WERI-Rb-1 (cell line): ENCODE measurements around the gene UBE2L3.
A peak's percentile ranks its signal among the peaks of the same experiment; 100 is the strongest.

Experiments used
- DNase-seq: peaks from one replicate; pipeline ENCODE4 v3.0.0-alpha.2; 2020
- H3K27ac ChIP-seq: fragments of 250-450 bp; sonication (Bioruptor Pico); 2 replicates; pipeline ENCODE4 v1.5.1; 2020; ENCODE audit warnings: mild to moderate bottlenecking, moderate library complexity
- H3K27me3 ChIP-seq: fragments of 250-450 bp; sonication (Bioruptor Pico); 2 replicates; pipeline ENCODE4 v1.5.1; 2021; ENCODE audit warnings: mild to moderate bottlenecking, low read depth, moderate library complexity; ENCODE audit not compliant: insufficient read depth, severe bottlenecking
- H3K36me3 ChIP-seq: fragments of 250-450 bp; sonication (Bioruptor Pico); 2 replicates; pipeline ENCODE4 v1.5.1; 2020; ENCODE audit warnings: mild to moderate bottlenecking, moderate library complexity
- H3K4me3 ChIP-seq: 2 replicates; pipeline ENCODE4 v1.5.1; 2011; ENCODE audit warnings: low read depth, mild to moderate bottlenecking, control low read depth, low read length
- H3K9me3 ChIP-seq: fragments of 250-450 bp; sonication (Bioruptor Pico); 2 replicates; pipeline ENCODE4 v1.5.1; 2021; ENCODE audit warnings: mild to moderate bottlenecking, moderate library complexity; ENCODE audit not compliant: severe bottlenecking
- CTCF ChIP-seq: IDR thresholded peaks from 2 replicates; pipeline ENCODE4 v1.5.1; 2011; ENCODE audit warnings: low read depth, mild to moderate bottlenecking, control low read depth, inconsistent platforms, low read length

The UBE2L3 gene

GRCh38 chr22:21657020-21657359, 89.5 kb downstream of the UBE2L3 start:
- Histone ChIP-seq H3K9me3 (no peaks in the 10 kb centered on the region), H3K4me3 (peak overlapping the region; percentile 17), H3K27ac (peak overlapping the region; percentile 96), H3K36me3 (peaks cover 42% of the 10 kb centered on the region), H3K27me3 (no peaks in the 10 kb centered on the region)
- no peak for TF ChIP-seq CTCF
- no peak for DNase-seq

GRCh38 chr22:21657360-21658032, 90.0 kb downstream of the UBE2L3 start:
- peak overlapping the region; percentile 96 for H3K27ac ChIP-seq

GRCh38 chr22:21659864-21660525, 92.5 kb downstream of the UBE2L3 start:
- Histone ChIP-seq H3K4me3 (no peak overlapping the region), H3K9me3 (no peaks in the 10 kb centered on the region), H3K27ac (no peak overlapping the region), H3K36me3 (peaks cover 17% of the 10 kb centered on the region), H3K27me3 (no peaks in the 10 kb centered on the region)
- no peak for DNase-seq
- 0 out of 2 replicates have a peak, but pooled peaks have one; percentile 5 for TF ChIP-seq CTCF

More at GRCh38 chr22:21657360-21658032, 90.0 kb downstream of the UBE2L3 start:
- peak; percentile 95 for DNase-seq
- no peaks in the 10 kb centered on the region for H3K27me3 ChIP-seq
- no peaks in the 10 kb centered on the region for H3K9me3 ChIP-seq
- H3K4me3 ChIP-seq = peak overlapping the region; percentile 59
- peaks cover 38% of the 10 kb centered on the region for H3K36me3 ChIP-seq
- peak; percentile 40 for TF ChIP-seq CTCF

- no peak overlapping the region for H3K27ac ChIP-seq
- no peak for TF ChIP-seq CTCF
- no peaks in the 10 kb centered on the region for H3K9me3 ChIP-seq
- H3K4me3 ChIP-seq = no peak overlapping the region
- H3K36me3 ChIP-seq = peaks cover 8% of the 10 kb centered on the region
- no peaks in the 10 kb centered on the region for H3K27me3 ChIP-seq
- DNase-seq = no peak
These were observed 93.4 kb downstream of the UBE2L3 start for GRCh38 chr22:21660904-21661303.

- H3K27ac ChIP-seq = no peak overlapping the region
- DNase-seq = no peak
- H3K36me3 ChIP-seq = no peaks in the 10 kb centered on the region; the same call in 1 of the 2 replicates
- no peak overlapping the region for H3K4me3 ChIP-seq
- H3K27me3 ChIP-seq = no peaks in the 10 kb centered on the region
- H3K9me3 ChIP-seq = no peaks in the 10 kb centered on the region
- TF ChIP-seq CTCF = no peak
These were observed 94.5 kb downstream of the UBE2L3 start for GRCh38 chr22:21661991-21662390.
